ENCODE results near the gene USE1.

The USE1 gene

DNA sequence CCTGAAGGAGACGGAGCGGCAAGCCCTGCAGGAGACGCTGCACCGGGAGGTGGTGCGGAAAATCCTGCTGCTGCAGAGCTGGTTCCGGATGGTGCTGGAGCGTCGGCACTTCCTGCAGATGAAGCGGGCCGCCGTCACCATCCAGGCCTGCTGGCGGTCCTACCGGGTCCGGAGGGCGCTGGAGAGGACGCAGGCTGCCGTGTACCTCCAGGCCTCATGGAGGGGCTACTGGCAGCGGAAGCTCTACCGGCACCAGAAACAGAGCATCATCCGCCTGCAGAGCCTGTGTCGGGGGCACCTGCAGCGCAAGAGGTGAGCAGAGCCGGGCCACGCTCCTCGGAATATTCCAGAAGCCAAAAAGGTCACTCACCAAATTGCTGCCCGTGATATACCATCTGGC is 22.4 kb upstream of the USE1 start:
- no peak for DNase-seq (ENCODE audit: low read depth in 1 of 2, low spot score in 1 of 2)
- TF ChIP-seq JUND (IDR thresholded peaks at IDR 0.05; ENCODE audit: low read depth): no peak
- in situ Hi-C loops (cut with HindIII; ENCODE audit: low pct_unique_long_range_greater_than_20kb, low sequenced_read_pairs): no loop called here

DNA sequence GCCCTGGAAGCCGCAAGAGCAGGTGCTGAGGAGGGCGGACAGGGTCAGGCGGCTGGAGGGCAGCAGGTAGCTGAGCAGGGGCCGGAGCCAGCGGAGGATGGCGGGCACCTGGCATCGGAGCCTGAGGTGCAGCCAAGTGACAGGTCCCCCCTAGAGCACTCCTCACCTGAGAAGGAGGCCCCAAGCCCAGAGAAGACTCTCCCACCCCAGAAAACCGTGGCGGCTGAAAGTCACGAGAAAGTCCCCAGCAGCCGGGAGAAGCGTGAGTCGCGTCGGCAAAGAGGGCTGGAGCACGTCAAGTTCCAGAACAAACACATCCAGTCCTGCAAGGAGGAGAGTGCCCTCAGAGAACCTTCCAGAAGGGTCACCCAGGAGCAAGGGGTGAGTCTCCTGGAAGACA is 20.5 kb upstream of the USE1 start:
- in situ Hi-C loops (cut with HindIII; ENCODE audit: low pct_unique_long_range_greater_than_20kb, low sequenced_read_pairs): no loop called here
- DNase-seq (ENCODE audit: low read depth in 1 of 2, low spot score in 1 of 2): no peak
- no peak for TF ChIP-seq JUND (IDR thresholded peaks at IDR 0.05; ENCODE audit: low read depth)

DNA sequence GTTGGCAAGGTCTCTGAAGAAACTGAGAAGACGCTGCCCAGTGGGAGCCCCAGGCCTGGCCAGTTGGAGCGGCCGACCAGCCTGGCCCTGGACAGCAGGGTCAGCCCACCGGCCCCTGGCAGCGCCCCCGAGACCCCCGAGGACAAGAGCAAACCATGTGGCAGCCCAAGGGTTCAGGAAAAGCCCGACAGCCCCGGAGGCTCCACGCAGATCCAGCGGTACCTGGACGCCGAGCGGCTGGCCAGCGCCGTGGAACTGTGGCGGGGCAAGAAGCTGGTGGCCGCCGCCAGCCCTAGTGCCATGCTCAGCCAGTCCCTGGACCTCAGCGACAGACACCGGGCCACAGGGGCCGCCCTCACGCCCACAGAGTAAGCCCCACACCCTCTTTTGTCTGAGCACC is 20.1 kb upstream of the USE1 start:
- no peak for TF ChIP-seq JUND (IDR thresholded peaks at IDR 0.05; ENCODE audit: low read depth)
- in situ Hi-C loops (cut with HindIII; ENCODE audit: low pct_unique_long_range_greater_than_20kb, low sequenced_read_pairs): no loop called here
- no peak for DNase-seq (ENCODE audit: low read depth in 1 of 2, low spot score in 1 of 2)

DNA sequence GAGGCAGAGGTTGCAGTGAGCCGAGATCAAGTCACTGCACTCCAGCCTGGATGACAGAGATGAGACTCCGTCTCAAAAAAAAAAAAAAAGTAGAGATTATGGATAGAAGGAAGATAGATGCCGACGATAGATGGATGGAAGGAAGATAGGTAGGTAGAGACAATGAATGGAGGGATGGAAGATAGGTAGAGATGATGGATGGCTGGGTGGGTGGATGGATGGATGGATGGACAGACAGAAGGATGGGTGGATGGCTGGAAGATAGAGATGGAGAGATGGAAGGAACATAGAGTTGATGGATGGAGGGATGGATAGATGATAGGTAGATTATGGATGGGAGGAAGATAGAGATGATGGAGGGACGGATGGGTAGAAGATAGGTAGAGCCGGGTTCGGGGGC is 18.5 kb upstream of the USE1 start:
- in situ Hi-C loops (cut with HindIII; ENCODE audit: low pct_unique_long_range_greater_than_20kb, low sequenced_read_pairs): no loop called here
- no peak for DNase-seq (ENCODE audit: low read depth in 1 of 2, low spot score in 1 of 2)
- no peak for TF ChIP-seq JUND (IDR thresholded peaks at IDR 0.05; ENCODE audit: low read depth)

DNA sequence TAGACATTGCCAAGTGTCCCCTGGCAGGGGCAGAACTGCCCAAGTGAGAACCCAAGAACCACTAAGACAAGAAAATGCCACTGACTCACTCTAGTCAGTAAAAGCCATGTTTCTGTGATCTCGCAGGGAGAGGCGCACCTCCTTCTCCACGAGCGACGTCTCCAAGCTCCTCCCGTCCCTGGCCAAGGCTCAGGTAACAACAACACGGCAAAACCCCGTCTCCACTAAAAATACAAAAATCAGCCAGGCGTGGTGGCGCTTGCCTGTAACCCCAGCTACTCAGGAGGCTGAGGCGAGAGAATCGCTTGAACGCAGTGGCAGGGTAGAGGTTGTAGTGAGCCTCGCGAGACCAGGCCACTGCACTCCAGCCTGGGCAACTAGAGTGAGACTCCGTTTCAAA is 17.5 kb upstream of the USE1 start:
- no peak for TF ChIP-seq JUND (IDR thresholded peaks at IDR 0.05; ENCODE audit: low read depth)
- DNase-seq (ENCODE audit: low read depth in 1 of 2, low spot score in 1 of 2): no peak

DNA sequence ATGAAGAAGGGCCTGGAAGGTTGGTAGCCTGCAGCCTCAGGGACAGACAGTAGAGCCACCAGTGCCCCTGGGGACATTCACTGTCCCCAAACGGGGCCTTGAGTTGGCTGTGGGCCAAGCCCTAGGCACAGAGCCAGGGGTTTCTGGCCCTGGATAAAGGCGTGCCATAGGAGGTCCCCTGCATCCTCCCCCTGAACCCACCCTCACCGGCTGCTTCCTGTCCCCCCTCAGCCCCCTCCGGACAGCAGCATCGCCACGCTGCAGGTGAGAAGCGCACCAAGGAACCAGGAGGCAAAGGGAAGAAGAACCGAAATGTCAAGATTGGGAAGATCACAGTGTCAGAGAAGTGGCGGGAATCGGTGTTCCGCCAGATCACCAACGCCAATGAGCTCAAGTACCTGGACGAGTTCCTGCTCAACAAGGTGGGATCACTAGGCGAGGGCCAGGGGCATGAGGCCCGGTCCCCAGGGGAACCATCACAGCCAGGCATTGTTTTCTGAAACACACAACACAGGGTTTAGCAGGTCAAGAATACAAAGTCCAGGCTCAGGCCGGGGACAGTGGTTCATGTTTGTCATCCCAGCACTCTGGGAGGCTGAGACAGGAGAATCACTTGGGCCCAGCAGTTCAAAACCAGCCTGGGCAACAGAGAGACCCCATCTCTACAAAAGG is 14.6 kb upstream of the USE1 start:
- no peak for TF ChIP-seq JUND (IDR thresholded peaks at IDR 0.05; ENCODE audit: low read depth)
- in situ Hi-C loops (cut with HindIII; ENCODE audit: low pct_unique_long_range_greater_than_20kb, low sequenced_read_pairs): no loop called here
- no peak for DNase-seq (ENCODE audit: low read depth in 1 of 2, low spot score in 1 of 2)

More for the DNA sequence above, 17.5 kb upstream of the USE1 start:
- in situ Hi-C loops (cut with HindIII; ENCODE audit: low pct_unique_long_range_greater_than_20kb, low sequenced_read_pairs): no loop called here

DNA sequence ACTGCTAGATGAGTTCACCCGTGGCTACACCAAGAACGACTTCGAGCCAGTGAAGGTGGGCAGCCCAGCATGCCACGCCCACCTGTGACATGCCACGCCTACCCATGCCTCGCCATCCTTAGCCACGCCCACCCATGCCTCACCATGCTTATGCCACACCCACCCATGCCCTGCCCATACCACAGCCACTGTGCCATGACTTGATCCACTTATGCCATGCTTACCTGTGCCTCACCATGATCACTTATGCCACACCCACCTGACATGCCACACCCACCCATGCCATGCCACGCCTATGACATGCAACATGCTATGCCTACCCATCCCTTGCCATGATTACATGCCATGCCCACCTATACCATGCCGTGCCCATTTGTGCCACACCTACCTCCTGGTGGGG is 12.9 kb upstream of the USE1 start:
- in situ Hi-C loops (cut with HindIII; ENCODE audit: low pct_unique_long_range_greater_than_20kb, low sequenced_read_pairs): no loop called here
- no peak for TF ChIP-seq JUND (IDR thresholded peaks at IDR 0.05; ENCODE audit: low read depth)
- DNase-seq (ENCODE audit: low read depth in 1 of 2, low spot score in 1 of 2): peak in 1 of 2 experiments; percentile 42

DNA sequence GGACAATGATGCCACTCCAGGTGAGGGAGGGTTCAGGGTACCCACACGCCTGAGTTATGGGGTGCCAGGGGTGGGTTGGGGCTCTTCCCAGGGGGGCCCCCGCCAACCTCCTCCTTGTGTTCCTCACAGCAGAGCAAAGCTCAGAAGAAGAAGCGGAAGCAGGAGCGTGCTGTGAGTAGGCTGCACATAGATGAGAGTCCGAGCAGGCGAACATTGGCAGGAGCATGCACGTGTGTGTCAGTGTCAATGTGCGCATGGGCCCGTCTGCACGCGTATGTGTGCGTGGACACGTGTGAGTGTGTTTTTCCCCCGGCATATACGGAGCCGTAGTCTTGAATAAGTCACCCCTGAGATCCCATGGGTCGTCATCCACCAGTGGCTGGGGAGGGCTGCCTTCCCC is 12.4 kb upstream of the USE1 start:
- no peak for DNase-seq (ENCODE audit: low read depth in 1 of 2, low spot score in 1 of 2)
- no peak for TF ChIP-seq JUND (IDR thresholded peaks at IDR 0.05; ENCODE audit: low read depth)

DNA sequence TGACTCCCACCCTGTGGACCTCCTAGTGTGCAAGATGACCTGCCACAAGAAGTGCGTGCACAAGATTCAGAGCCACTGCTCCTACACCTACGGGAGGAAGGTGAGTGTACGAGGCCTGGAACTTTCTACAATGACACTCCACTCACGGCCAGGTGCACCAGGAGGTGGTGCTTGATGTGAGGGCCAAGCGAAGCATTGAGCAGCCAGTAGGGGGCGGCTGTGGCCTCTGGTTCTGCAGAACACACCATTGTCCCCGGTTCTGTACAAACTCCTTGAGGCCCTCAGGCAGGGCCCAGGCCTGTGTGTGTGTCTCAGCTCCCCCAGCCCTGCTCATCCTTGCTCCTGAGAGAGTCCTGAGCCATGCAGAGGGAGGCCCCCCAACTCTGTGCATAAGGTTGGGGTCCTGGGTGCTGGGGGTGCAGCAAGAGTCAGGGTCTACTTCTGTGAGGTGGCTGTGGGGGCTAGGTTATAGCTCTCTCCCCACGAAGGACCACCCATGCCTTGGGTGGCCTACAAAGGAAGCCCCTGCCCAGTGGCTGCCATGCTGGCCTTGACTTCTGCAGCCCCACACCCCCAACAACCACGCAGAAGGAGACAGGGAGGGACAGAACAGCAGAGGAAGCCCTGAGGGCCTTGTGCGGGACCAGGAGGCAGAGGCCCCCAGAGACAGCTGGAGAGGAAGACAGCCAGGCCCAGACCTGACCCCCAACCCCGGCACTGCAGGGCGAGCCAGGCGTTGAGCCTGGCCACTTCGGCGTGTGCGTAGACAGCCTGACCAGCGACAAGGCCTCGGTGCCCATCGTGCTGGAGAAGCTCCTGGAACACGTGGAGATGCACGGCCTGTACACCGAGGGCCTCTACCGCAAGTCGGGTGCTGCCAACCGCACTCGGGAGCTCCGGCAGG is 9.7 kb upstream of the USE1 start:
- DNase-seq (ENCODE audit: low read depth in 1 of 2, low spot score in 1 of 2): peak; percentile 55 to 74
- in situ Hi-C loops (cut with HindIII; ENCODE audit: low pct_unique_long_range_greater_than_20kb, low sequenced_read_pairs): no loop called here
- TF ChIP-seq JUND (IDR thresholded peaks at IDR 0.05; ENCODE audit: low read depth): no peak

More for the DNA sequence above, 12.4 kb upstream of the USE1 start:
- in situ Hi-C loops (cut with HindIII; ENCODE audit: low pct_unique_long_range_greater_than_20kb, low sequenced_read_pairs): no loop called here

DNA sequence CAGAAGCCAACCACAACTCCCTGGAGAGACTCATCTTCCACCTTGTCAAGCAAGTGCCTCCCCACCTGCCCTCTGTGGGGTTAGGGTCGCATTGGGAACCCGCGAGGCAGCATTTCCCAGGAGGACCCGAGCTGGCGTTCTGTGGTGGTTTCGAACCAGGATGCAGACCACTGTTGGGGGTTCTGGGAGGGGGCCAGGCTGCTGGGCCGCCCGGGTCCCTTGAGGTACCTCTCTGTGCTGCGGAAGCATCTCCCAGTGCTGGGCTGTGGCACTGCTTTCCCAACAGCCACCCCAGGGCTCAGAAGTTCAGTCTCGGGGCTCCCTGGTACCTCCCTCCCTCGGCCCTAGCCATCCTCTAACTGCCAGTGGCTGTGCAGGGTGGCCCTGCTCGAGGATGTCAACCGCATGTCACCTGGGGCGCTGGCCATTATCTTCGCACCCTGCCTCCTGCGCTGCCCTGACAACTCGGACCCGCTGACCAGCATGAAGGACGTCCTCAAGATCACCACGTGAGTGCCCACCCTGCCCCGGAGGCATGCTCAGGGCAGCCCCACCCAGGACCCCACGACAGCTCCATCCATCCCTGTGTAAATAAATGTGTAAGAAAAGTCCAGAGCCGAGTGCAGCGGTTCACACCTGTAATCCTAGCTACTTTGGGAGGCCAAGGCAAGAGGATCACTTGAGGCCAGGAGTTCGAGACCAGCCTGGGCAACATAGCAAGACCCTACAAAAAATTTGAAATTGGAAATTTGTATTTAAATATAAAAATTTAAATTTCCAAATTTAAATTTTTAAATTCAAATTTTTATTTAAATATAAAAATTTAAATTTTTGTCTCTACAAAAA is 8.2 kb upstream of the USE1 start:
- no peak for TF ChIP-seq JUND (IDR thresholded peaks at IDR 0.05; ENCODE audit: low read depth)
- DNase-seq (ENCODE audit: low read depth in 1 of 2, low spot score in 1 of 2): no peak
- in situ Hi-C loops (cut with HindIII; ENCODE audit: low pct_unique_long_range_greater_than_20kb, low sequenced_read_pairs): no loop called here

DNA sequence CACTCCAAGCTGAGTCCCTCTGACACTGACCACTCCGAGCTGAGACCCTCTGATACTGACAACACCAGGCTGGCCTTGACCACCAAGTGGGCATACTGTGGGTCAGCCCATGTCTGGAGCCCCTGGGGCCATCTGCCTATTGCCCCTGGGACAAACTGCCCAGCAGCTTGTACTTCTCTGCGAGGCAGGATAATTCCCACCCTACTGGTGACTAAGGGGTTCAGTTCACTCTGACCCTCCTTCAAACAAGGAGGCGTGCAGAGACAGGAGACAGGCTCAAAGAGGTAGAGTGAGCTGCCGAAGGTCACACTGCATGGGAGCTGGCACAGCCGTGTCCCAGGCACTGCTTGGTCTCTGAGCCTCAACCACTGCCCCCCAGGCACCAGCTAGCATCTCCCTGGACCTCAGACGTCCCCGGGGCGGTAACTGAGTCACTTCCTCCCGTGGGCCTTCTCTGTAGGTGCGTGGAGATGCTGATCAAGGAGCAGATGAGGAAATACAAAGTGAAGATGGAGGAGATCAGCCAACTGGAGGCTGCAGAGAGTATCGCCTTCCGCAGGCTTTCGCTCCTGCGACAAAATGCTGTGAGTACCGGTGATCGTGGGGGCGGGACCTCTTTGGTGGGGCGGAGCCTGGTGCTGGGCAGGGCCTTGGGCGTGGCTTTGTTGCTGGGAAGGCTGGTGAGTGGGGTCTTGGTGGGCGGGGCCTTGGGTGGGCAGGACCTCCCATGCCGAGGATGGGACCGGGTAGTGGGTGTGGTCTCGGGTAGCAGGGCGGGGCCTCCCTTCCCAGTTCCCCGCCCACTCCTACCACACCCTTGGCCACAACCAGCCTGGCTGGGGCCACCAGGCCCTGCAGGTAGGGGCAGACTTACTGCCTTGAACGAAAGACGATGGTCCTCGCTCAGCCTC is 5.8 kb upstream of the USE1 start:
- DNase-seq (ENCODE audit: low read depth in 1 of 2, low spot score in 1 of 2): peak in 1 of 2 experiments; percentile 76
- in situ Hi-C loops (cut with HindIII; ENCODE audit: low pct_unique_long_range_greater_than_20kb, low sequenced_read_pairs): no loop called here
- no peak for TF ChIP-seq JUND (IDR thresholded peaks at IDR 0.05; ENCODE audit: low read depth)

DNA sequence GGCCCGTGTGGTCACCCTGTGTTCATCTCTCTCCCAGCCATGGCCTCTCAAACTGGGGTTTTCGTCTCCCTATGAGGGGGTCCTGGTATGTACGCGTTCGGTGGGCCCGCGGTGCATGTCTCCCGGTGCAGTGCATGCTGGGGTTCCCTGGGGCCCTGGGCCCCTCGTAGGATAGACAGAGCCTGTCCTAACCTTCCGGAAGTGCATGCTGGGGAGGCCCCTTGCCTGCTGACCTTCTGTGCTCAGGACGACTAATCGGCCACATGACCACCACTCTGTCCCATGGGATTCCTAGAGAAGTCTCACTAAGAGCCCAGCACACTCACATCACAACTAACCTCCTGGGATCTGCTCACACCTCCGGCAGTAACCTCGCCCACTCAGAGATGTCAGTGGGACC is 4.9 kb upstream of the USE1 start:
- in situ Hi-C loops (cut with HindIII; ENCODE audit: low pct_unique_long_range_greater_than_20kb, low sequenced_read_pairs): no loop called here
- DNase-seq (ENCODE audit: low read depth in 1 of 2, low spot score in 1 of 2): no peak
- TF ChIP-seq JUND (IDR thresholded peaks at IDR 0.05; ENCODE audit: low read depth): no peak

Measured in T47D (cell line).